HG03159 (cell line): ENCODE data around the gene KIAA0930.

ENCODE experiments used
- ATAC-seq: cut with Tn5 transposase; IDR thresholded peaks from one replicate; pipeline ENCODE4 v1.9.1; 2021; ENCODE audit warnings: mild to moderate bottlenecking, moderate library complexity; ENCODE audit not compliant: unreplicated experiment

Gene KIAA0930

DNA sequence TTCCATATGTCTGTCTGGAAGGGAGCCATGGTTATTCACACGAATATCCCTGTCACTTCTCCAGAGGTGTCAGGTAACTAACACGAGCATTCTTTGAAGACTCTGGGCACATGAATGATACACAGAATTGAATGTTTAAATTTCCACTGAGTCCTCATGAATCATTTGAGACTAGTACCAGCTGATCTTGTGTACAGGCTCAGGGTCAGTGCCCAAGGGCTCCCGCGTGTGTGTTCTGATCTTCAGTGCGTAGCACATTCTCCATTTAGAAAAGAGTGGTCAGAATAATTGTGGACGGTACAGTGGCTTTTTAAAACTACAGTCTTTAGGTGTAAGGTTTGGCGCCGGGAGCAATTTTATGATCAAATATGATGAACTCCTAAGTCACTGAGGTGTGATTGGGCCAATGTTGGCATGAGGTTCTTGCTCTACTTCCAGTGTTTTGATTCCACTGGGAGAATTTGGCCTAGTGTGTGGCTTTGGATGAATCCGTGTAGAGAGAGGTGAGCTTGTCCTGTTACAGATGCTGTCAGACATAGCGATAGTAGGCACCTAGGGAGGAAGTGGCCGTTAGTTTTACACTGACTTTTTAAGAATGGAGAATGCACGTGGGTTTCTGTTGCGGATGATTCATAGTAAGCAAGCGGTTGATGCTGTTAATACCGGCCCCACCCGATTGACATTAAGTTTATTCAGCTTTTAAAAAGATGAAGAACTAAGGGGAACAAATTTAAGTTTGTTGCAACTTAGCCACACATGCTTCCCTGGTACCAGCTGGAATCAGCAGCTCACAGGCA lies 54.8 kb downstream of the KIAA0930 start:
- no peak for ATAC-seq

DNA sequence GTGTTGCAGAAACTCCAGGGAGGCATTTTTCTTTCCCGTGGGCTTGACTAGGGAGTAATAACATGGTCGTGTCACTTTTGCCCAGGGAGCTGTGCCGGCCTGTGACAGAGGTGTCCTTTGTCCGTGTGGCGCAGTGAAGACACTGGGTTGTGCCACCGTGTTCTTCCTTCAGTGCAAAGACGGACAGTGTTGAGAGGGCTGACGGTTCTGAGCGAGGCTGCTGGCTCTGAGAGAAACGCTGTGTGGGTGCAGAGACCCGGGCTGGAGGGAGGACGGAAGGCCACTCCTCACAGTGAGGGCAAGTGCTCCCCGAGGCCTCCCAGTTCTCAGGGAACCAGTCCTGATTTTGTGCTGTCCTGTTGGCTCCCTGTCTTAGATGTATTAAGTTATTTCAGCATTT lies 56.7 kb downstream of the KIAA0930 start:
- ATAC-seq = no peak

- no peak for ATAC-seq
Measured at GRCh38 chr22:45181766-45182165, 58.9 kb downstream of the KIAA0930 start.

GRCh38 chr22:45181240-45181639 lies 59.5 kb downstream of the KIAA0930 start:
- ATAC-seq = no peak

DNA sequence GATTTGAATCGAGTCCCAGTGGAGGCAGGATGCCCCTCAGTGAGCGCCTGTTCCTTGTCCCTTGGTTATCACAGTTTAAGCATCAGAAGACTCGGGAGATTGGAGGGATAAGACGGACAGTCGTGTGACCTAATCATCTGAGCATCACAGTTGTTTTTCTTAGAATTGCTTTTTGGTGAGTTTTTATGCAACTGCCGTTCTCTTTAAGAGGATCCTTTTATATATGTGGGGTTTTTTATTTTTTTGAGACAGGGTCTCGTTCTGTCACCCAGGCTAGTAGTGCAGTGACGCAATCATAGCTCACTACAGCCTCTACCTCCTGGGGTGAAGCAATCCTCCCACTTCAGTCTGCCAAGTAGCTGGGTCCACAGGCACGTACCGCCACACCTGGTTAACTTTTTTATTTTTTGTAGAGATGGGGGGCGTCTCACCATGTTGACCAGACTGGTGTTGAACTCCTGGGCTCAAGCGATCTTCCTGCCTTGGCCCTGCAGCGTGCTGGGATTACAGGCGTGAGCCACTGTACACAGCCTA lies 60.5 kb downstream of the KIAA0930 start:
- no peak for ATAC-seq

GRCh38 chr22:45179276-45180049 lies 61.2 kb downstream of the KIAA0930 start:
- ATAC-seq = no peak

DNA sequence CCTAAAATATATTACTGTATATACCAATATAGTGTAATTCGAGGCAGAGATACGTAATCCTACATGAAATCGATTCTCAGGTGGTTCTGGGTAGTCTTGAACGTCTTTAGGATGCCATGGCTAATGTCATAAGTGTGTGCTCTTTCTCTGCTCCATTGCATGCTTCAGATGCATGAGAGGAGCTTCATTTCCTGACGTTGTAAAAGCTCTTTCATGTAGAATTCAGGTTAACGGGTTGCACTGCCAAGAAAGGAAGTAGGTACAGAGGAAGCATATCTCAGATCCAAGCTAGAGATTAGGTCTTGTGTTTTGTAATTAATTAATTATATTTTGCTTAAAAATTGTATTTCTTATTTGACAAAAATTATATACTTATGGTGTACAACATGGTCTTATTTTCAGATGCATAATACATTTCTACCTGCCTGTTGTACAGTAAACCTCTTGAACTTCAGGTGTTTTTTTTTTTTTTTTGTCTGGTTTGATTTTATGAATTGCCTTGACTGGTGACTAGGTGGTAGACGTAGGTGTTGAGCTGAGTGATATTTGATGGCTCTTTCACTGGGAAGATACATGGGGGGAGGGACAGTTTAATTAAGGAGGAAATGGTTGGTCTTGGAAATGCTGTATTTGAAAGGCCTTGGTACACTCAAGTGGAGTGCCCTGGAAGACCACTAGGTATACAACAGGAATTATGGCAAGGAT lies 67.7 kb downstream of the KIAA0930 start:
- ATAC-seq = no peak

DNA sequence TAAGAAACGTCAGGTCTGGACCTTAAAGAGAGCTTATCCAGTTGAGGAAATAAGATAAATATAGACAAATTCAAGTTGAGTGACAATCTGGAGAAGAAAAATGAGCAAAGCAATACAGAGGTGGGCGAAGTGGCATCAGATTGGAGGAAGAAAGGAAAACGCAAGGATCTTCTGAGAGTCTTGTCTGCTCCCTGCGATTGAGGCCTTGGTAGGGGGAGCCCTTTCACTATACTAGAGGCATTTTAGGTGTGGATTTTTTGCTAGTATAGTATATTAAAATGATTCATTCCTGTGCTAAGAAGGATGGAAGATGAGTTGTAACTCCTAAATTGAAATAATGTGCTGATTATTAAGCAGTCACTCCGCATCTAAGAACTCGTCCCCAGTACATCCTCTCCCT lies 68.9 kb downstream of the KIAA0930 start:
- no peak for ATAC-seq

DNA sequence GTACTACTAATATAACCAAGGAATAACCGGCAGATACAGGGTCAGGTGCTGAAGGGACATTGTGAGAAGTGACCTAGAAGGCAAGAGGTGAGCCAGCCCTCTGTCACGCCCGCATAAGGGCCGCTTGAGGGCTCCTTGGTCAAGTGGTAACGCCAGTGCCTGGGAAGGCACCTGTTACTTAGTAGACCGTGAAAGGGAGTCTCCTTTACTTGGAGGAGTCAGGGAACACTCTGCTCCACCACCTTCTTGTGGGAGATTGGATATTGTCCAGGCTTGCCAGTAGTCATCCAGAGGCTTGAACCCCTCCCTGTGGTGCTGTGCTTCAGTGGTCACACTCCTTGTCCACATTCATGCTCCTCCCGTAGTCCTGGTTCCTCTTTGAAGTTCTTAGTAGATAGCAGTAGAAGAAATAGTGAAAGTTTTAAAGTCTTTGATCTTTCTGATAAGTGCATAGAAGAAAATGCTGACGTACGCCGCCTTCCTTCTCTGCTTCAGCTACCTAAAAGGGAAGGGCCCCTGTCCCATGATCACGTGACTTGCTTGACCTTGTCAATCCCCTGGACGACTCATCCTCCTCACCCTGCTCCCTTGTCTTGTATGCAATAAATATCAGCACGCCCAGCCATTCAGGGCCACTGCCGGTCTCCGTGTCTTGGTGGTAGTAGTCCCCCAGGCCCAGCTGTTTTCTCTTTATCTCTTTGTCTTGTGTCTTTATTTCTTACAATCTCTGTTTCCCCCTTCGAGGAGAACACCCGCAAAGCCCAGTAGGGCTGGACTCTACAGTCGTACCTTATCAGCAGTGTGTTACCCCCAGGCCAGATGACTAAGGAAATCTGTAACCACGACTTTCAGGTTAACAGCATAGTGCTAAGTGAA lies 70.9 kb downstream of the KIAA0930 start:
- no peak for ATAC-seq

GRCh38 chr22:45166932-45167331 lies 73.8 kb downstream of the KIAA0930 start:
- ATAC-seq = no peak

GRCh38 chr22:45164270-45165088 lies 76.2 kb downstream of the KIAA0930 start:
- ATAC-seq = peak; percentile 9

GRCh38 chr22:45163451-45164269 lies 77.0 kb downstream of the KIAA0930 start, which contains the start of gene NUP50:
Gene NUP50, plus strand, starts transcription at chr22:45163925. Its CDS starts 4,253 bp downstream, at chr22:45168178.
- peak; percentile 75 for ATAC-seq

- peak; percentile 15 for ATAC-seq
Measured at GRCh38 chr22:45163099-45163450, 77.6 kb downstream of the KIAA0930 start.

DNA sequence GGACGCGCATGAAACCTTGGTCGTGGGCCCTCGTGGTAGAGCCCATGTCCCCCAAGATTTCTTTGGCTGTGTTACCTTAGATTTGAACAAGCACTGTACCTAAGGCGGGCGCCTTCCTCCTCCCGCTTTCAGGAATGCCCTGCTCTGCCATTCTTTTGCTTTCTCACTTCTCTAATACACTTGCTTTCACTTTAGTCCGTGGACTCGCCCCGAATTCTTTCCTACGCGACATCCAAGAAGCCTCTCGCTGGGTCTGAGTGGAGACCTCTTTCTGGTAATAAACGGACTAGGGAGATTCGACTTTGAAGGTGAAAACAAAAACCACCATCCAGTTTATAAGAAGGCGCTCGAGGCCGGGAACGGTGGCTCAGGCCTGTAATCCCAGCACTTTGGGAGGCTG lies 78.2 kb downstream of the KIAA0930 start:
- no peak for ATAC-seq

DNA sequence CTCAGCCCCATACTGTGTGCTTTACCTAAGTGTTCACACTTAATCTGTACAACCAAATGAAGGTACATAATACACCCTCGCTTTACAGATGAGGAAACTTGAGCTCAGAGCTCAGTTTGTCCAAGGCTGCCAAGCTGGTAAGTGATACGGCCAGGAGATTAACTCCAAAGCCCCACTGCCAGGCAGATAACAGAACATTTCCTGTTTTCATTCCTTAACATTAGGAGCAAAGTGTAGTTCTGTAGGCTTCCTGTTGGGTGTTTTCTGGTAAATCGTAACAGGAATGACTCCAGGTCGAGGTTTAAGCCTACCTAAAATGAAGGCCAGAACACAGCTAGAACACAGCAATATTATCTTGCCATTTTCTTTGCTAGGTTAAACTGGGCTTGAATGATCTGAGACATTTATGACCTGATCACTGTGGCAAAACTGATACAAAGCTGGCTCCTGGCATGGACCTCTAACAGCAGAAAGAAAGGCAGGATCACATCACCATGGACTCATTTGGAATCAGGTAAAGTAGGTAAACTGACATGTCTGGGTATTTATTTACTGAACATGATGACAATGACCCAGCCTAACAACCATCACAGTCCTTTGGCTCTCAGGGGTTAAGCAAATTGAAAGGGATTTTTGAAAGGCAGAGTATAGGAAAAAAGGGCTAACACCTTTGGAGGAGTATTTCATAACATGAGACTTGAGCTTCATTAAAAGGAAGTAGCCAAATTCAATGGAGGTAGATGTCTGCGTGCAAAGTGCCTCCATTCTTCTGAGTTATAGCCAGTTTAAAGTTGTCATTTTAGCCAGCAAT lies 80.8 kb downstream of the KIAA0930 start:
- ATAC-seq = no peak

GRCh38 chr22:45157907-45158306 lies 82.8 kb downstream of the KIAA0930 start:
- ATAC-seq = no peak

DNA sequence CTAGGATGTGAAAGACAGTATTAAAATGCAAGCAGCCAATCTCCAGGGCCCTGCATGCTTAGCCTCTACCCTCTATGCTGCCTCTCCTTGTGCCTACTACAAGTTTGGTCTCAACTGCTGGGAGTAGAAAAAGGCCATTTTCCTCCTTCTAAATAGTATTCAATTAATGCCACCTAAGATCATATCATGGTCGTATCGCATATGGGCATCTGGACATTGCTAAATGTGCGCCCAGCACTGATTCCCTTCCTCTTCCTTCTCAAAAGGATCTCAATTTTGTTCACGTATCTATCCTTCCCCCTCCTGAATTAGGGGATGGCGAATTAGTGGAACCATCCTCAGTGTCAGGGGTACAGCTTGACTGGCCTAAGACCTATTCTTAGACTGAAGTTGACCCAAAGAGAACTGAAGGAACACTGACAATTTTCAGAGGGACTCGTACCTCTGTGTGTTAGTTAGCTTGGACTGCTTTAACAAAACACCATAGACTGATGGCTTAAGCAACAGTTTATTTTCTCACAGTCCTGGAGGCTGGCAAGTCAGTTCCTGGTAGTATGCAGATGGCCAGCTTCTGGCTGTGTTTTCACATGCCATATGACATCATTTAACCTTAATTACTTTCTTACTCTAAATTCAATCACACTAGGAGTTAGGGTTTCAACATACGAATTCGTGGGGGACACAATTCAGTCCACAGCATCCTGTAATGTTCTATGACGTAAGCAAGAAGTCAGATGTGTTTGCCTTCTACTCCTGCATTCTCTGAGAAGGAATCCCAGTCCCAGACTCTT lies 85.4 kb downstream of the KIAA0930 start:
- no peak for ATAC-seq
